Left ventricle myocardium inferior (tissue), 1 donor: Measurements from ENCODE around the gene NTM. TPM values are rescaled to one million over a fixed set of nuclear protein-coding genes. Genes with fewer than 3 reads are reported as not detected.

ENCODE experiments used
- DNase-seq: peaks from one replicate; pipeline ENCODE4 v3.0.0-alpha.2; 2020
- H3K27ac ChIP-seq: fragments of 200-600 bp; replicated peaks from 2 replicates; pipeline ENCODE4 v1.8.0; 2021
- H3K27me3 ChIP-seq: fragments of 200-600 bp; 2 replicates; pipeline ENCODE4 v1.8.0; 2021; ENCODE audit warnings: low read depth
- H3K36me3 ChIP-seq: fragments of 200-600 bp; 2 replicates; pipeline ENCODE4 v1.8.0; 2021
- H3K4me1 ChIP-seq: fragments of 200-600 bp; 2 replicates; pipeline ENCODE4 v1.8.0; 2021
- H3K4me3 ChIP-seq: fragments of 200-600 bp; 2 replicates; pipeline ENCODE4 v1.8.0; 2021; ENCODE audit warnings: mild to moderate bottlenecking, moderate library complexity
- H3K9me3 ChIP-seq: fragments of 200-600 bp; replicated peaks from 2 replicates; pipeline ENCODE4 v1.8.0; 2021
- CTCF ChIP-seq: fragments of 200-600 bp; IDR thresholded peaks from 2 replicates; pipeline ENCODE4 v1.8.0; 2021; ENCODE audit warnings: antibody characterized with exemption, mild to moderate bottlenecking, borderline replicate concordance
- intact Hi-C: fragments of 100-400 bp; cut with micrococcal nuclease; formaldehyde crosslinking; loops from one replicate; pipeline ENCODE4 v1.11.0; 2022
- total RNA-seq: library from RNA; stranded (reverse); fragmentation: NEBNext Ultra II Directional; extraction: Animal tissue kit (Norgen Biotek cat#: 25700); gene quantifications from one replicate; pipeline ENCODE4 v1.2.1, GENCODE V29; 2021
- donor health status: DM: no; HTN: yes; CAD: no; lungs with severe emphysema.

The NTM gene
- total RNA-seq, 1 donor from 2014 or later, result 1.0 TPM

GRCh38 chr11:131468565-131468964 is 98.2 kb downstream of the NTM start:
- Histone ChIP-seq H3K36me3 (no peaks in the 10 kb centered on the region), H3K27ac (no peak overlapping the region), H3K4me3 (no peak overlapping the region), H3K4me1 (peaks cover 12% of the 10 kb centered on the region), H3K9me3 (no peaks in the 10 kb centered on the region), H3K27me3 (peaks cover 89% of the 10 kb centered on the region)
- intact Hi-C loops, result no loop called here
- no peak for TF ChIP-seq CTCF
- DNase-seq, result no peak

- H3K9me3 ChIP-seq, result no peaks in the 10 kb centered on the region
- H3K36me3 ChIP-seq, result no peaks in the 10 kb centered on the region
- intact Hi-C loops, result no loop called here
- no peak for TF ChIP-seq CTCF
- DNase-seq, result no peak
- H3K27ac ChIP-seq, result no peak overlapping the region
- peaks cover 80% of the 10 kb centered on the region for H3K27me3 ChIP-seq
- H3K4me3 ChIP-seq, result no peak overlapping the region
- peaks cover 6% of the 10 kb centered on the region for H3K4me1 ChIP-seq
Observed at GRCh38 chr11:131470216-131470925, 100.0 kb downstream of the NTM start.

GRCh38 chr11:131471976-131472375 is 101.6 kb downstream of the NTM start:
- intact Hi-C loops, result no loop called here
- H3K27me3 ChIP-seq, result peaks cover 79% of the 10 kb centered on the region
- no peak overlapping the region for H3K4me3 ChIP-seq
- H3K27ac ChIP-seq, result no peak overlapping the region
- H3K4me1 ChIP-seq, result peaks cover 6% of the 10 kb centered on the region
- no peak for TF ChIP-seq CTCF
- no peaks in the 10 kb centered on the region for H3K36me3 ChIP-seq
- no peaks in the 10 kb centered on the region for H3K9me3 ChIP-seq
- no peak for DNase-seq

GRCh38 chr11:131474947-131475346 is 104.5 kb downstream of the NTM start:
- Histone ChIP-seq H3K4me1 (no peaks in the 10 kb centered on the region), H3K9me3 (no peaks in the 10 kb centered on the region), H3K36me3 (no peaks in the 10 kb centered on the region), H3K27me3 (peaks cover 75% of the 10 kb centered on the region), H3K4me3 (no peak overlapping the region), H3K27ac (no peak overlapping the region)
- no peak for DNase-seq
- intact Hi-C loops, result no loop called here
- TF ChIP-seq CTCF, result no peak

- H3K27me3 ChIP-seq, result peaks cover 62% of the 10 kb centered on the region
- no peak for DNase-seq
Observed at GRCh38 chr11:131476266-131476665, 105.9 kb downstream of the NTM start.

More at GRCh38 chr11:131476266-131476665, 105.9 kb downstream of the NTM start:
- no peaks in the 10 kb centered on the region for H3K4me1 ChIP-seq
- no peak overlapping the region for H3K4me3 ChIP-seq
- H3K27ac ChIP-seq, result no peak overlapping the region
- intact Hi-C loops, result no loop called here
- TF ChIP-seq CTCF, result no peak
- H3K9me3 ChIP-seq, result no peaks in the 10 kb centered on the region
- no peaks in the 10 kb centered on the region for H3K36me3 ChIP-seq
